Stimulated activated CD8-positive, alpha-beta memory T cell treated with anti-CD3 and anti-CD28 coated beads, Interleukin-15, amount 100 ng/mL, for 4 hours (primary cell): Measurements from ENCODE around the gene C1orf56.
A peak's percentile ranks its signal among the peaks of the same experiment; 100 is the strongest.
"Not testable (repeated sequence)": the region's sequence is repeated elsewhere in the genome, so short reads cannot be mapped to it uniquely, and the experiment has no call there.

ENCODE experiments used
- DNase-seq, 2 donors: peaks; one replicate each; pipeline ENCODE4 v3.0.0-alpha.2; 2020; ENCODE audit warnings: low read depth in 2 of 2

C1orf56 gene

DNA sequence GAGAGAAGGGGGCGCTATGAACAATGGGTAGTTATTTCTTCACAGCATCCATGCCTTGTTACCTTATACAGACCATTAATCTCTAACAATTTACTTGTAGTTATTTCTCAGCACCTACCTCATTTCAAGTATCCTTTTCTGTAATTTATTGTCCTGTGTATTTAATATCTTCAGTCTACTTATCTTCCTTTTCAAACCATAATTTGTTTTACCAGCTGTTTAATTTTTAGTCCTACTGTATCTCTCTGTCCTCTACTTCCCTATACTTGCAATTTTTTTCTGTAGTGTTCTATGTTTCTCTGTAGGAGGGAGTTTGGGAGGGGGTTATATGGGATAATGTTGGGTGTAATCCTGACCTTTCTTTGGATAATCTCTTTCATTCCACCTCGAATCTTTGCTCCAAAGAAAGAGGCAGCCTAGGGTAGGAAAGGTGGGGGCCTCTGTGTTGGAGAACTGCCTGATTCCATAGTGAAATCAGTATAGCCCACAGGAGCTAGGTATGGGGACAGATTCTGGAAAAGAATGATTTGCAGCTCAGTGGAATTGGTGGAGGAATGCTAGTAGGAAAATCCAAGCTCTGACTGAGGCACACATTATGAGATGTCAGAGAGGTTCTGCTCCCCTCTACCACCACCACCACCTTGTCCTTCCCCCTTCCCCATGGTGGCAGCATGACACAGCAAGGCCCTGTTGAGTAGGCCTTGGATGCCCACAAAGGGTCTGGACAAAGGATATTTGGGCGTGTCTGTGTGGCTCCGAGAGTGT is 13.3 kb downstream of the C1orf56 start:
- no peak for DNase-seq

DNA sequence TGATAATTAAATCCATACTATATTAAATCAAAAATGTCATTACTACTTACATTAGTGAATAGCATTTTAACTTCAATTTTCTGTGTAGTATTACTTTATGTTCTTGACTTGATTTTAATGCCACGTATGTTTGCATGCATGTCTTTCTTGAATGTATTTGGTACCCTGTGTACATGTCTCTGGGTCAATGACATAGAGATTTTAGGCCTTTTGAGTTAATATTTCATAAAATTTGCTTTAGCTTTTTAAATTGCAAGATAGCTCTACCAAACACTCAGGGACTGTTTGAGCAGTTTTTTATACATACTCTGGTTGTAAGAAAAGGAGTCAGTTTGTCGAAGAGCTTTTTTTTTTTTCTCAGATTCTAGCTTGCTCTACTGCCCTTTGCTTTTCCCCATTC is 14.2 kb downstream of the C1orf56 start:
- DNase-seq: no peak

DNA sequence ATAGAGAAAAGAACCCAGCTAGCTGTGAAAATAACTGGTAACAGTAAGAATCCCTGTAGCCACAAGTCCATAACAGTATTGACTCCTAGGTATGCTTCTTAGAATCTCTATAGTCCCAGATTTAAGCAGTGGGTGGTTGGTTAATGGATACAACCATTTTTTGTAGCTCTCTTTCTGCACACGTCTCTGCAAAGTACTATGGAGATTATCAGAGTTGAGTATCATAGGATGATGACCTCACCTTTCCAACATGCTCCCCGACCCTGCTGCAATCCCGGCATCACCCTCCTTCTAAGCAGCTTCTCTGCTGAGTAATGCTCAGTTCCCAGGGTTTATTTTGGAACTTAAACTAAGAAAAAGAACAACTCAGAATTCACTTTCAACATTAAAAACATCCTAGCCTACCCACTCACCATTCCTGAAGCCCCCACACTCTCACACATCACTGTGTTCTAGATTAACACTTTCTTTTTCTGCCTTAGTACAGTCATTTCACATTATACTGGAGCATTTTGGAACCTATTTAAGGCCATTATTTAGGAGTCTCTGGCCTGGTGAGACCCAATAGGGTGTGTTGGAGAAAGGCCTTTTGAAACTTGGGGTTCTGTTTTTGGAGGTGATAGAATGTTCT is 15.3 kb downstream of the C1orf56 start:
- no peak for DNase-seq

DNA sequence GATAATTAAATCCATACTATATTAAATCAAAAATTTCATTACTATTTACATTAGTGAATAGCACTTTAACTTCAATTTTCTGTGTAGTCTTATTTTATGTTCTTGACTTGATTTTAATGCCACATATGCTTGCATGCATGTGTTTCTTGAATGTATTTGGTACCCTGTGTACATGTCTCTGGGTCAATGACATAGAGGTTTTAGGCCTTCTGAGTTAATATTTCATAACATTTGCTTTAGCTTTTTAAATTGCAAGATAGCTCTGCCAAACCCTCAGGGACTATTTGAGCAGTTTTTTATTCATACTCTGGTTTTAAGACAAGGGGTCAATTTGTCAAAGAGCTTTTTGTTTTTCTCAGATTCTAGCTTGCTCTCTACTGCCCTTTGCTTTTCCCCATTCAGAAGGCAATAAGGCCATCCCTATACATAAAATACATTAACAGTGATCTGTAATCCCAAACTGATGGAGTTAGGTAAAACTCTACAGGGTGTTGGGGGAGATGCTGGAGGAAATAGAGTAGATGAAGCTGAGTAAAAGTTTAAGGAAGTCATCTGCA is 17.6 kb downstream of the C1orf56 start:
- DNase-seq: no peak

DNA sequence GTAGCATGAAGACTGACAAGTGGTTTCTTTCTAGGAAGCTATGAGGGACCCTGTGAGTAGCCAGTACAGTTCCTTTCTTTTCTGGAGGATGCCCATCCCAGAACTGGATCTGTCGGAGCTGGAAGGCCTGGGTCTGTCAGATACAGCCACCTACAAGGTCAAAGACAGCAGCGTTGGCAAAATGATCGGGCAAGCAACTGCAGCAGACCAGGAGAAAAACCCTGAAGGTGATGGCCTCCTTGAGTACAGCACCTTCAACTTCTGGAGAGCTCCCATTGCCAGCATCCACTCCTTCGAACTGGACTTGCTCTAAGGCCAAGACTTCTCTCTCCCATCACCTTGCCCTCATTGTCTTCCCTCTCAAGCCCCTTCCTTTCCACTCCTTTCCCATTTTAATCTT is 19.6 kb downstream of the C1orf56 start:
- DNase-seq: no peak

DNA sequence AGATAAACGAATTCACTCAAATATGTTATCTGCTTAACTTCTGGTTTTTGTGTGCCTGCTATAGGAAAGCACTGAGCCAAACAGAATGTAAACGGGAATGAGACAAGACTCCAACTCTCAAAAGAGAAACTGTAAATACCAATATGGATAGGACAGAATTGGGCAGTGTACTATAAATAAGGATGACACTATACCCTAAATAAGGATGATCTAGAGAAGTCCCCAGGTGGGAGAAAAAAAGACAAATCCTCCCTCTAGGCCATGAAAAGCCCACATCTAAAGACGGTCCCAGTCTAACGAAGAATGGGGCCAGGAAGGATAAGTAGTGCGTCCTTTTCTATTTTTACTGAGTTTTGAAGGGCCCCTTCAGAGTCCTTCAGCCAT is 21.5 kb downstream of the C1orf56 start:
- no peak for DNase-seq

DNA sequence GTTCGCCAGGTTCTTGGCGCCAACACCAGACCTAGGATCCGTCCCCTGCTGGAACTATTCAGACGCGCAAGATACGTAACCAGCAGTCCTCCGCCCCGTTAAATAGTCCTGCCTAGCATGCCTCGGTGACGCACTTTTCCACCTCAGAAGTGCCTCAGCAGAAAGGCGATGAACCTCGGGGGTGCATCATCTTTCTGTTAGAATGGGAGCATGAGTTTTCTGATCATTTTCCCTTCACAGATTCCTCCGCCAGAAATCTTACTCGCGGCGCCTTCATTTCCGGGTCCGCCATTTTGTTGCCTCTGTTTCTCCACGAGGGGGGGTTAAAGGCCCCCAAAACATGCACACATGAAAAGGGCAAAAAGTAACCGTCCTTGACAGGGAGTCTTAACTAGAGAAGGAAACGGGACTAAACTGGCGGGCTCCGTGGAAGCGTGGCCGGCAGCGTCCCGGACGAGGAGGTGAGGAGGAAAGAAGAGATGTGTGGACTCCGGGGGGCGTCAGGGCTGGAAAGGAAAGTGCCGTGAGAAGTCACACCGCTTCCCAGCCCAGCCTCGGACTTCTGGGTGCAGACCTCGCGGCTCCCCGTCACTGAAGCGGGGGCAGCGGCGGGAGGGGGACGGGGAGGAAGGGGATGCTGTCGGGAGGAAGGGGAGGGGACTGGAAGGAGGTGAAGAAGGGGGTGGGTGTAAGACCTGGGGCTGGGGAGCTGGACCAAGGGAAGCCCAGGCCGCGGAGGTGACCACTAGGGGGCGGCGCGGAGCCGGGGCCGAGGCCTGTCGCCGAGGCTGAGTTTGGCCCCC is 23.1 kb downstream of the C1orf56 start, which contains the start of gene GABPB2:
Gene GABPB2 (plus strand): TSS at position 288 of the 803 bp plus-strand sequence. CDS start 17,429 bp downstream, outside the sequence.
- peak; percentile 67 to 68 for DNase-seq

DNA sequence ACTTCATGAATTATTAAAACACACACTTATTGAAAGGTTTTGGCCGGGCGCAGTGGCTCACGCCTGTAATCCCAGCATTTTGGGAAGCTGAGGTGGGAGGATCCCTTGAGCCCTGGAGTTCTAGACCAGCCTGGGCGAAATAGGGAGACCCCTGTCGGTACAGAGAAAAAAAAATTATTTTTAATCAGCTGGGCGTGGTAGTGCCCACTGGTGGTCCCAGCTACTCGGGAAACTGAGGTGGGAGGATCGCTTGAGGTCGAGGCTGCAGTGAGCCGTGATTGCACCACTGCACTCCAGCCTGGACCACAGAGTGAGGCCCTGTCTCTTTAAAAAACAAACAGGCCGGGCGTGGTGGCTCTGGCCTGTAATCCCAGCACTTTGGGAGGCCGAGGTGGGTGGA is 24.7 kb downstream of the C1orf56 start:
- no peak for DNase-seq

DNA sequence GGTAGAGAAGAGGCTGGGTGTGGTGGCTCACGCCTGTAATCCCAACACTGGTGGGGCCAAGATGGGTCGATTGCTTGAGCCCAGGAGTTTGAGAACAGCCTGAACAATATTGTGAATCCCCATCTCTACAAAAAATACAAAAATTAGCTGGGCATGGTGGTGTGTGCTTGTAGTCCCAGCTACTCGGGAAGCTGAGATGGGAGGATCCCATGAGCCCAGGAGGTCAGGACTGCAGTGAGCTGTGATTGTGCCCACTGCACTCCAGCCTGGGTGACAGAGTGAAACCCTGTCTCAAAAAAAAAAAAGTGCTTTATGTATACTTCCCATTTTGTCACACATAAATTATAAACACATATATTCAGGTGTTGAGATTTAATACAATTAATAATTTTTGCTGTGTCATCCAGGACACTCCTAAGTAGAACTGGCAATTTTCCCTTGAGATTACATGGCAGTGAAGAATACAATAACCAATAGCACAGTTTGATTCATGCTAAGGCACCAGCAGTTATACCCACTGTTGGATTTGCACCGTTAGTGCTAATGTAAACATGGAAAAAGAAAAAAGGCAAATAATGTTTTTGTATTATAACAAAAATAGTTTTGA is 38.5 kb downstream of the C1orf56 start:
- DNase-seq: no peak

DNA sequence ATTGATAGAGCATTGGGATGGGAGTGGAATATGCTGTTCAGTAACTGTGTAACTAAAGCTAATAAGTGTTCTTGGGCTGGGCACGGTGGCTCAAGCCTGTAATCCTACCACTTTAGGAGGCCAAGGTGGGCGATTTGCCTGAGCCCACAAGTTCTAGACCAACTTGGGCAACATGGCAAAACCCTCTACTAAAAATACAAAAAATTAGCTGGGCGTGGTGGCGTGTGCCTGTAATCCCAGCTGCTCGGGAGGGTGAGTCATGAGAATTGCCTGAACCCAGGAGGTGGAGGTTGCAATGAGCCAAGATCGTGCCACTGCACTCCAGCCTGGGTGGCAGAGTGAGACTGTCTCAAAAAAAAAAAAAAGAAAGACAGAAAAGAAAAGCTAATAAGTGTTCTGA is 49.9 kb downstream of the C1orf56 start:
- not testable (repeated sequence) for DNase-seq

DNA sequence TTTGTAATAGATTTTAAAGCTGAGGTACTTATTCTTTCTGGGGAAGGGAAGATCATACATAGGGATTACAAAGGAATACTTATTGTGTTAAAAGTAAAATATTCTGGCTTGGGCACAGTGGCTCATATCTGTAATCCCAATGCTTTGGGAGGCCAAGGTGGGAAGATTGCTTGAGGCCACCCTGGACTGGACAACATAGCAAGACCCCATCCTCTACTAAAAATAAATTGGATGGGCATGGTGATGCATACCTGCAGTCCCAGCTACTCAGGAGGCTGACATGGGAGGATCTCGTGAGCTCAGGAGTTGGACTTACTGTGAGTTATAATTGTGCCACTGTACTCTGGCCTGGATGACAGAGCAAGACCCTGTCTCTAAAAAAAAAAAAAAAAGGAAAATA is 50.6 kb downstream of the C1orf56 start:
- no peak for DNase-seq
